Liver (tissue), 9 donors: ENCODE results near the gene PACS1. TPM values are rescaled to one million over a fixed set of nuclear protein-coding genes. Genes with fewer than 3 reads are reported as not detected.

Source experiments
- DNase-seq: peaks from one replicate; pipeline ENCODE4 v3.0.0-alpha.2; 2017; ENCODE audit warnings: low spot score
- H3K27ac ChIP-seq, 2 donors: one replicate each; pipeline ENCODE4 v1.7.0; 2013; ENCODE audit warnings: inconsistent platforms in 2 of 2, low read length in 2 of 2, control low read depth in 1 of 2, low read depth in 1 of 2, mild to moderate bottlenecking in 1 of 2
- H3K27me3 ChIP-seq, 4 donors: one replicate each; pipeline versions ENCODE4 v1.6.1 to v1.7.0; 2013; ENCODE audit warnings: low read length in 3 of 4, inconsistent platforms in 1 of 4, mild to moderate bottlenecking in 1 of 4, moderate library complexity in 1 of 4; ENCODE audit not compliant: control insufficient read depth in 4 of 4, insufficient read depth in 4 of 4
- H3K36me3 ChIP-seq, 4 donors: one replicate each; pipeline versions ENCODE4 v1.6.1 to v1.7.0; 2013; ENCODE audit warnings: low read length in 3 of 4, mild to moderate bottlenecking in 3 of 4, low read depth in 1 of 4, moderate library complexity in 1 of 4; ENCODE audit not compliant: control insufficient read depth in 4 of 4, insufficient read depth in 3 of 4
- H3K4me1 ChIP-seq, 4 donors: one replicate each; pipeline versions ENCODE4 v1.6.1 to v1.7.0; 2013; ENCODE audit warnings: low read length in 3 of 4, mild to moderate bottlenecking in 3 of 4, moderate library complexity in 1 of 4; ENCODE audit not compliant: control insufficient read depth in 4 of 4, insufficient read depth in 4 of 4
- H3K4me3 ChIP-seq, 3 donors: one replicate each; pipeline versions ENCODE4 v1.6.1 to v1.7.0; 2013; ENCODE audit warnings: low read length in 3 of 3, control low read depth in 1 of 3, low read depth in 1 of 3, mild to moderate bottlenecking in 1 of 3
- H3K9ac ChIP-seq, 2 donors: one replicate each; pipeline ENCODE4 v1.7.0; 2013; ENCODE audit warnings: low read length in 2 of 2, mild to moderate bottlenecking in 2 of 2, moderate library complexity in 2 of 2, control low read depth in 1 of 2, low read depth in 1 of 2
- H3K9me3 ChIP-seq, 4 donors: one replicate each; pipeline versions ENCODE4 v1.6.1 to v1.7.0; 2013; ENCODE audit warnings: low read length in 3 of 4; ENCODE audit not compliant: control insufficient read depth in 4 of 4
- ATF3 ChIP-seq: IDR thresholded peaks from 2 replicates; pipeline ENCODE4 v1.6.1; 2016; ENCODE audit warnings: antibody characterized with exemption
- CTCF ChIP-seq: fragments of 150-350 bp; IDR thresholded peaks from 2 replicates; pipeline ENCODE4 v1.5.1; 2017; ENCODE audit warnings: improper control_type of control experiment, low read depth, low read length; ENCODE audit not compliant: missing input control
- EGR1 ChIP-seq, 2 donors: IDR thresholded peaks; 2 replicates each; pipeline ENCODE4 v1.6.1; 2016 to 2018; ENCODE audit warnings: antibody characterized with exemption in 2 of 2, low read depth in 2 of 2
- FOXA1 ChIP-seq: IDR thresholded peaks from 2 replicates; pipeline ENCODE4 v1.6.1; 2016; ENCODE audit warnings: antibody characterized with exemption
- FOXA2 ChIP-seq: IDR thresholded peaks from 2 replicates; pipeline ENCODE4 v1.6.1; 2016; ENCODE audit warnings: antibody characterized with exemption
- GABPA ChIP-seq, 2 donors: IDR thresholded peaks in 1 of 2; conservative IDR thresholded peaks in 1 of 2; 2 replicates each; pipeline ENCODE4 v1.6.1; 2016; ENCODE audit warnings: antibody characterized with exemption in 2 of 2, mild to moderate bottlenecking in 1 of 2, moderate library complexity in 1 of 2
- HNF4A ChIP-seq, 2 donors: conservative IDR thresholded peaks; 2 replicates each; pipeline ENCODE4 v1.6.1; 2016; ENCODE audit warnings: antibody characterized with exemption in 2 of 2, mild to moderate bottlenecking in 2 of 2
- HNF4G ChIP-seq: IDR thresholded peaks from 2 replicates; pipeline ENCODE4 v1.6.1; 2016; ENCODE audit warnings: antibody characterized with exemption
- JUND ChIP-seq, 2 donors: IDR thresholded peaks; 2 replicates each; pipeline ENCODE4 v1.6.1; 2016; ENCODE audit warnings: antibody characterized with exemption in 2 of 2
- MAX ChIP-seq: IDR thresholded peaks from 2 replicates; pipeline ENCODE4 v1.6.1; 2016; ENCODE audit warnings: antibody characterized with exemption
- NR2F2 ChIP-seq: IDR thresholded peaks from 2 replicates; pipeline ENCODE4 v1.6.1; 2016; ENCODE audit warnings: antibody characterized with exemption
- RAD21 ChIP-seq, 2 donors: IDR thresholded peaks; 2 replicates each; pipeline ENCODE4 v1.6.1; 2016; ENCODE audit warnings: antibody characterized with exemption in 2 of 2, mild to moderate bottlenecking in 2 of 2
- REST ChIP-seq: IDR thresholded peaks from 2 replicates; pipeline ENCODE4 v1.6.1; 2016; ENCODE audit warnings: antibody characterized with exemption, mild to moderate bottlenecking
- RXRA ChIP-seq, 2 donors: IDR thresholded peaks; 2 replicates each; pipeline ENCODE4 v1.6.1; 2017 to 2018; ENCODE audit warnings: antibody characterized with exemption in 2 of 2, mild to moderate bottlenecking in 1 of 2
- SP1 ChIP-seq: IDR thresholded peaks from 2 replicates; pipeline ENCODE4 v1.6.1; 2018; ENCODE audit warnings: antibody characterized with exemption, mild to moderate bottlenecking
- TAF1 ChIP-seq: conservative IDR thresholded peaks from 2 replicates; pipeline ENCODE4 v1.6.1; 2016; ENCODE audit warnings: antibody characterized with exemption, mild to moderate bottlenecking
- YY1 ChIP-seq: IDR thresholded peaks from 2 replicates; pipeline ENCODE4 v1.6.1; 2016; ENCODE audit warnings: antibody characterized with exemption, mild to moderate bottlenecking
- ZBTB33 ChIP-seq: IDR thresholded peaks from 2 replicates; pipeline ENCODE4 v1.6.1; 2016; ENCODE audit warnings: antibody characterized with exemption
- WGBS: extraction: QIAGEN DNeasy Blood & Tissue Kit; methylation state at CpG from one replicate; pipeline ENCODE4 v1.1.7; 2013; 5-methylcytosine and 5-hydroxymethylcytosine counted together
- polyA plus RNA-seq, 2 donors: library from polyadenylated mRNA; stranded (reverse) in 1 of 2; unstranded in 1 of 2; fragments of 200-250 nt in 1 of 2; fragments of >200 nt in 1 of 2; fragmentation: Nextera tagmentation in 1 of 2; extraction: Ambion mirVana in 1 of 2; gene quantifications; one replicate each; pipeline versions ENCODE4 v1.2.1 to v1.2.3, GENCODE V29; 2013 to 2015
- total RNA-seq, 2 donors: library from RNA; depleted of rRNA; stranded (reverse); fragments of >200 nt; gene quantifications; one replicate each; pipeline ENCODE4 v1.2.3, GENCODE V29; 2014
- donor health status: healthy.
- donor health status: healthy.
- donor health status: healthy.
- donor health status: healthy.
- donor health status: healthy.

PACS1 gene
- total and polyA plus RNA-seq, 4 donors = 2.7 to 9.1 (median 7.3) TPM

- no peak for TF ChIP-seq CTCF
Measured at GRCh38 chr11:66247295-66247694, 177.2 kb downstream of the PACS1 start (continued).

- DNase-seq = no peak
- no peaks in the 10 kb centered on the region for H3K9me3 ChIP-seq
- no peak overlapping the region for H3K27ac ChIP-seq
- H3K4me3 ChIP-seq = no peak overlapping the region
- no peaks in the 10 kb centered on the region for H3K4me1 ChIP-seq
- no peak for TF ChIP-seq CTCF
- TF ChIP-seq GABPA (IDR thresholded peaks at IDR 0.05 in 1 of 2, conservative IDR thresholded peaks at IDR 0.05 in 1 of 2) = no peak
- TF ChIP-seq NR2F2 = no peak
- no peak for TF ChIP-seq HNF4G
- TF ChIP-seq HNF4A (conservative IDR thresholded peaks at IDR 0.05) = no peak
- no peak for TF ChIP-seq REST
- no peak for TF ChIP-seq TAF1
- no peak for TF ChIP-seq JUND (IDR thresholded peaks at IDR 0.05)
- TF ChIP-seq ATF3 = no peak
- TF ChIP-seq EGR1 (IDR thresholded peaks at IDR 0.05; ENCODE audit: low read depth in 2 of 2) = no peak
- no peak for TF ChIP-seq FOXA1
- no peak for TF ChIP-seq RAD21 (IDR thresholded peaks at IDR 0.05)
- TF ChIP-seq RXRA (IDR thresholded peaks at IDR 0.05) = no peak
- TF ChIP-seq ZBTB33 = no peak
- no peak for TF ChIP-seq YY1
- no peak for TF ChIP-seq MAX
- no peak for TF ChIP-seq FOXA2
- no peak for TF ChIP-seq SP1
- no peaks in the 10 kb centered on the region for H3K27me3 ChIP-seq
- whole genome bisulfite sequencing = 98% methylated on average over 3 of the region's 3 CpGs
- no peak overlapping the region for H3K9ac ChIP-seq
- peaks cover 0 to 5% (median 0%) of the 10 kb centered on the region in 4 donors for H3K36me3 ChIP-seq
Measured at GRCh38 chr11:66247801-66248200, 177.7 kb downstream of the PACS1 start.
